ENCODE measurements around the gene CHRNB2.

DNA sequence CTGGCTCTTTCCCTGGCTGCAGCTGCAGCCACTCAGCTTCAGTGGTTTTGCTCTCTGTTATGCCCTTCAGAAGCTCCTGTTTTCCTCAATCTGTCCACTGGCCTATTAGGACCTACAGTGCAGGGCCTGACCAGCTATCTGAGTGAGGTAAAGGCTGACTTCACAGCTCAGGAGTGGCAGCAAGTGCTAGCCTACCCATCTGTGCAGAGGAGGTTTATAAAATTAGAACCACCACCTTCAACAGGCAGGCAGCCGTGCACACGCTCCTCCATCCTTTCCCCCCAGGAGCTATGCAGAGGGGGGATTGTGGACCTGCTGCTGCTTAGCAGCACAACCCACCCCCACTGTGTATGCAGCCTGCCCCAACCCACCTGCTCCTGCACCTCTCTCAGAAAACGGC is 32.1 kb downstream of the CHRNB2 start:
- TF ChIP-seq, protein P1, sequence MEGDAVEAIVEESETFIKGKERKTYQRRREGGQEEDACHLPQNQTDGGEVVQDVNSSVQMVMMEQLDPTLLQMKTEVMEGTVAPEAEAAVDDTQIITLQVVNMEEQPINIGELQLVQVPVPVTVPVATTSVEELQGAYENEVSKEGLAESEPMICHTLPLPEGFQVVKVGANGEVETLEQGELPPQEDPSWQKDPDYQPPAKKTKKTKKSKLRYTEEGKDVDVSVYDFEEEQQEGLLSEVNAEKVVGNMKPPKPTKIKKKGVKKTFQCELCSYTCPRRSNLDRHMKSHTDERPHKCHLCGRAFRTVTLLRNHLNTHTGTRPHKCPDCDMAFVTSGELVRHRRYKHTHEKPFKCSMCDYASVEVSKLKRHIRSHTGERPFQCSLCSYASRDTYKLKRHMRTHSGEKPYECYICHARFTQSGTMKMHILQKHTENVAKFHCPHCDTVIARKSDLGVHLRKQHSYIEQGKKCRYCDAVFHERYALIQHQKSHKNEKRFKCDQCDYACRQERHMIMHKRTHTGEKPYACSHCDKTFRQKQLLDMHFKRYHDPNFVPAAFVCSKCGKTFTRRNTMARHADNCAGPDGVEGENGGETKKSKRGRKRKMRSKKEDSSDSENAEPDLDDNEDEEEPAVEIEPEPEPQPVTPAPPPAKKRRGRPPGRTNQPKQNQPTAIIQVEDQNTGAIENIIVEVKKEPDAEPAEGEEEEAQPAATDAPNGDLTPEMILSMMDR (conservative IDR thresholded peaks at IDR 0.05; ENCODE audit: low read length) = no peak
- TF ChIP-seq EZH2phosphoT487 (IDR thresholded peaks at IDR 0.05; ENCODE audit: borderline replicate concordance) = no peak
